Activated T-cell treated with anti-CD3 and anti-CD28 coated beads, Interleukin-2, amount 50 U/mL, for 24 hours (primary cell): Measurements from ENCODE around the gene NEDD8.

ENCODE experiments used
- DNase-seq: peaks from one replicate; pipeline ENCODE4 v3.0.0-alpha.2; 2020
- H3K27ac Mint-ChIP-seq: 2 replicates; pipeline ENCODE4 v1.8.0; 2020; ENCODE audit warnings: mild to moderate bottlenecking, mixed read lengths
- H3K27me3 Mint-ChIP-seq: 2 replicates; pipeline ENCODE4 v1.8.0; 2020; ENCODE audit warnings: mixed read lengths
- H3K36me3 Mint-ChIP-seq: 2 replicates; pipeline ENCODE4 v1.8.0; 2020; ENCODE audit warnings: low read depth, mixed read lengths
- H3K4me1 Mint-ChIP-seq: 2 replicates; pipeline ENCODE4 v1.8.0; 2020; ENCODE audit warnings: low read depth, mixed read lengths
- H3K4me3 Mint-ChIP-seq: 2 replicates; pipeline ENCODE4 v1.8.0; 2020; ENCODE audit warnings: mild to moderate bottlenecking, moderate library complexity, mixed read lengths
- H3K9me3 Mint-ChIP-seq: 2 replicates; pipeline ENCODE4 v1.8.0; 2020; ENCODE audit warnings: mixed read lengths

The NEDD8 gene

GRCh38 chr14:24194186-24194872 is 37.8 kb downstream of the NEDD8 start:
- Mint-ChIP-seq H3K4me3 (peak overlapping the region; percentile 97), H3K36me3 (peaks cover 70% of the 10 kb centered on the region), H3K4me1 (peaks cover 64% of the 10 kb centered on the region), H3K27ac (peak overlapping the region; percentile 98), H3K27me3 (no peaks in the 10 kb centered on the region), H3K9me3 (no peaks in the 10 kb centered on the region)
- DNase-seq = no peak

- H3K4me3 Mint-ChIP-seq = peak overlapping the region; percentile 7
- peak overlapping the region; percentile 37 for H3K27ac Mint-ChIP-seq
- H3K9me3 Mint-ChIP-seq = no peaks in the 10 kb centered on the region
- peaks cover 69% of the 10 kb centered on the region for H3K36me3 Mint-ChIP-seq
- peaks cover 59% of the 10 kb centered on the region for H3K4me1 Mint-ChIP-seq
- H3K27me3 Mint-ChIP-seq = no peaks in the 10 kb centered on the region
- no peak for DNase-seq
Observed at GRCh38 chr14:24192933-24193332, 39.2 kb downstream of the NEDD8 start.

- H3K36me3 Mint-ChIP-seq = peaks cover 81% of the 10 kb centered on the region
- no peak for DNase-seq
- H3K27me3 Mint-ChIP-seq = no peaks in the 10 kb centered on the region
- H3K4me1 Mint-ChIP-seq = peaks cover 67% of the 10 kb centered on the region
- peak overlapping the region; percentile 63 for H3K27ac Mint-ChIP-seq
- no peak overlapping the region for H3K4me3 Mint-ChIP-seq
- H3K9me3 Mint-ChIP-seq = no peaks in the 10 kb centered on the region
Observed at GRCh38 chr14:24190416-24190815, 41.8 kb downstream of the NEDD8 start.

GRCh38 chr14:24189460-24189859 is 42.7 kb downstream of the NEDD8 start:
- Mint-ChIP-seq H3K27ac (peak overlapping the region; percentile 97), H3K4me3 (peak overlapping the region; percentile 94), H3K9me3 (no peaks in the 10 kb centered on the region), H3K4me1 (peaks cover 61% of the 10 kb centered on the region), H3K27me3 (no peaks in the 10 kb centered on the region), H3K36me3 (peaks cover 84% of the 10 kb centered on the region)
- no peak for DNase-seq

- Mint-ChIP-seq H3K4me1 (peaks cover 56% of the 10 kb centered on the region), H3K27ac (peak overlapping the region; percentile 97)
Observed at GRCh38 chr14:24189059-24189375, 43.1 kb downstream of the NEDD8 start.

GRCh38 chr14:24188251-24189058 is 43.7 kb downstream of the NEDD8 start, which contains the start of gene IPO4:
Gene IPO4 (minus strand): TSS chr14:24188816. CDS start chr14:24188787, 29 bp downstream.
- no peaks in the 10 kb centered on the region for H3K9me3 Mint-ChIP-seq
- peaks cover 54% of the 10 kb centered on the region for H3K4me1 Mint-ChIP-seq
- H3K36me3 Mint-ChIP-seq = peaks cover 88% of the 10 kb centered on the region
- H3K4me3 Mint-ChIP-seq = peak within 1 kb of the TSS; percentile 94
- H3K27me3 Mint-ChIP-seq = no peaks in the 10 kb centered on the region
- peak within 1 kb of the TSS; percentile 97 for H3K27ac Mint-ChIP-seq
- DNase-seq = peak; percentile 92

More at GRCh38 chr14:24189059-24189375, 43.1 kb downstream of the NEDD8 start:
- Mint-ChIP-seq H3K36me3 (peaks cover 84% of the 10 kb centered on the region), H3K9me3 (no peaks in the 10 kb centered on the region), H3K4me3 (peak overlapping the region; percentile 94), H3K27me3 (no peaks in the 10 kb centered on the region)
- DNase-seq = no peak

GRCh38 chr14:24187539-24187915 is 44.6 kb downstream of the NEDD8 start:
- Mint-ChIP-seq H3K4me1 (peaks cover 48% of the 10 kb centered on the region), H3K9me3 (no peaks in the 10 kb centered on the region), H3K36me3 (peaks cover 90% of the 10 kb centered on the region), H3K27me3 (no peaks in the 10 kb centered on the region), H3K27ac (peak overlapping the region; percentile 97), H3K4me3 (peak overlapping the region; percentile 94)
- DNase-seq = no peak

- peak overlapping the region; percentile 94 for H3K4me3 Mint-ChIP-seq
- DNase-seq = no peak
- peaks cover 46% of the 10 kb centered on the region for H3K4me1 Mint-ChIP-seq
- peak overlapping the region; percentile 60 for H3K27ac Mint-ChIP-seq
- H3K9me3 Mint-ChIP-seq = no peaks in the 10 kb centered on the region
- H3K36me3 Mint-ChIP-seq = peaks cover 90% of the 10 kb centered on the region
- H3K27me3 Mint-ChIP-seq = no peaks in the 10 kb centered on the region
Observed at GRCh38 chr14:24186831-24187538, 45.2 kb downstream of the NEDD8 start.

- H3K9me3 Mint-ChIP-seq = no peaks in the 10 kb centered on the region
- H3K27me3 Mint-ChIP-seq = no peaks in the 10 kb centered on the region
- H3K36me3 Mint-ChIP-seq = peaks cover 92% of the 10 kb centered on the region
Observed at GRCh38 chr14:24185741-24186140, 46.4 kb downstream of the NEDD8 start.

GRCh38 chr14:24185026-24185425 is 47.1 kb downstream of the NEDD8 start:
- H3K4me1 Mint-ChIP-seq = peaks cover 33% of the 10 kb centered on the region
- H3K9me3 Mint-ChIP-seq = no peaks in the 10 kb centered on the region
- peak overlapping the region; percentile 71 for H3K27ac Mint-ChIP-seq
- H3K4me3 Mint-ChIP-seq = no peak overlapping the region
- peaks cover 94% of the 10 kb centered on the region for H3K36me3 Mint-ChIP-seq
- H3K27me3 Mint-ChIP-seq = no peaks in the 10 kb centered on the region
- no peak for DNase-seq

More at GRCh38 chr14:24185741-24186140, 46.4 kb downstream of the NEDD8 start:
- DNase-seq = no peak
- Mint-ChIP-seq H3K27ac (peak overlapping the region; percentile 50), H3K4me1 (peaks cover 37% of the 10 kb centered on the region), H3K4me3 (no peak overlapping the region)

- Mint-ChIP-seq H3K27ac (no peak overlapping the region), H3K27me3 (no peaks in the 10 kb centered on the region), H3K4me1 (peaks cover 29% of the 10 kb centered on the region), H3K9me3 (no peaks in the 10 kb centered on the region), H3K36me3 (peaks cover 95% of the 10 kb centered on the region), H3K4me3 (no peak overlapping the region)
- no peak for DNase-seq
Observed at GRCh38 chr14:24184104-24184970, 47.8 kb downstream of the NEDD8 start.

GRCh38 chr14:24183014-24183481 is 49.1 kb downstream of the NEDD8 start:
- H3K9me3 Mint-ChIP-seq = no peaks in the 10 kb centered on the region
- H3K4me1 Mint-ChIP-seq = peaks cover 26% of the 10 kb centered on the region
- no peak overlapping the region for H3K27ac Mint-ChIP-seq
- no peak overlapping the region for H3K4me3 Mint-ChIP-seq
- H3K27me3 Mint-ChIP-seq = no peaks in the 10 kb centered on the region
- no peak for DNase-seq
- peaks cover 98% of the 10 kb centered on the region for H3K36me3 Mint-ChIP-seq

- no peak for DNase-seq
- peaks cover 99% of the 10 kb centered on the region for H3K36me3 Mint-ChIP-seq
- peak overlapping the region; percentile 53 for H3K27ac Mint-ChIP-seq
- no peaks in the 10 kb centered on the region for H3K9me3 Mint-ChIP-seq
- H3K4me3 Mint-ChIP-seq = no peak overlapping the region
- H3K27me3 Mint-ChIP-seq = no peaks in the 10 kb centered on the region
- H3K4me1 Mint-ChIP-seq = peaks cover 18% of the 10 kb centered on the region
Observed at GRCh38 chr14:24182110-24182882, 49.9 kb downstream of the NEDD8 start.
